PC-3 (cell line): ENCODE measurements around the gene SEMA4G. TPM values are rescaled to one million over a fixed set of nuclear protein-coding genes. Genes with fewer than 3 reads are reported as not detected.

Experiments
- ATAC-seq: fragments of 200-7000 bp; cut with Tn5 transposase; 2 replicates; pipeline ENCODE4 v1.9.1; 2020; ENCODE audit warnings: mild to moderate bottlenecking, moderate library complexity
- BruUV-seq: library from RNA; stranded (reverse); fragments of 400-500 nt; replicated peaks from 2 replicates; lab custom pipeline; 2021; lab: Mats Ljungman, UMichigan
- CTCF ChIA-PET: fragments of 300-600 bp; sonication (Branson Sonifier 250); formaldehyde crosslinking; loops from one replicate; lab custom pipeline; 2022; ENCODE audit warnings: antibody characterized with exemption; lab: Charles Lee
- POLR2A ChIA-PET: fragments of 300-600 bp; sonication (Branson Sonifier 250); formaldehyde crosslinking; loops from one replicate; lab custom pipeline; 2022; ENCODE audit warnings: antibody characterized with exemption; ENCODE audit not compliant: unreplicated experiment; lab: Charles Lee
- DNase-seq: peaks from one replicate; pipeline ENCODE4 v3.0.0-alpha.2; 2015
- H2AFZ ChIP-seq: fragments of 300-600 bp; sonication (generic); 2 replicates; pipeline ENCODE4 v1.6.0; 2016; ENCODE audit warnings: antibody characterized with exemption, low read length
- H3F3A ChIP-seq: fragments of 300-600 bp; sonication (generic); one replicate; pipeline ENCODE4 v1.6.0; 2017; ENCODE audit warnings: antibody characterized with exemption, low read length, control low read depth, mild to moderate bottlenecking; ENCODE audit not compliant: unreplicated experiment
- H3K27ac ChIP-seq: fragments of 300-600 bp; sonication (generic); 2 replicates; pipeline ENCODE4 v1.5.1; 2016; ENCODE audit warnings: mild to moderate bottlenecking, low read length
- H3K27me3 ChIP-seq: fragments of 300-600 bp; sonication (generic); 2 replicates; pipeline ENCODE4 v1.6.1; 2016; ENCODE audit warnings: low read length, mixed read lengths
- H3K36me3 ChIP-seq: fragments of 300-600 bp; sonication (generic); 2 replicates; pipeline ENCODE4 v1.6.1; 2016; ENCODE audit warnings: low read depth, mixed run types, low read length, mixed read lengths
- H3K4me1 ChIP-seq: fragments of 300-600 bp; sonication (generic); 2 replicates; pipeline ENCODE4 v1.5.1; 2016; ENCODE audit warnings: low read length; ENCODE audit not compliant: insufficient read depth
- H3K4me2 ChIP-seq: fragments of 300-600 bp; sonication (generic); 2 replicates; pipeline ENCODE4 v1.6.0; 2016; ENCODE audit warnings: low read length
- H3K4me3 ChIP-seq: fragments of 300-600 bp; sonication (generic); 2 replicates; pipeline ENCODE4 v1.5.1; 2016; ENCODE audit warnings: mild to moderate bottlenecking, low read length, mixed read lengths
- H3K79me2 ChIP-seq: fragments of 300-600 bp; sonication (generic); 2 replicates; pipeline ENCODE4 v1.6.1; 2017; ENCODE audit warnings: low read length, mixed read lengths
- H3K9ac ChIP-seq: fragments of 300-600 bp; sonication (generic); 2 replicates; pipeline ENCODE4 v1.6.0; 2016; ENCODE audit warnings: mild to moderate bottlenecking, low read length
- H3K9me2 ChIP-seq: fragments of 300-600 bp; sonication (generic); replicated peaks from 2 replicates; pipeline ENCODE4 v1.6.1; 2016; ENCODE audit warnings: mixed run types, low read length, mixed read lengths
- H3K9me3 ChIP-seq: fragments of 300-600 bp; sonication (generic); 2 replicates; pipeline ENCODE4 v1.6.1; 2016; ENCODE audit warnings: low read length, mixed read lengths
- H4K20me1 ChIP-seq: fragments of 300-600 bp; sonication (generic); 2 replicates; pipeline ENCODE4 v1.6.1; 2016; ENCODE audit warnings: low read length, mixed read lengths
- CTCF ChIP-seq: fragments of 300-600 bp; sonication (generic); conservative IDR thresholded peaks from 2 replicates; pipeline ENCODE4 v1.5.1; 2017; ENCODE audit warnings: antibody characterized with exemption, low read depth, mild to moderate bottlenecking, low read length
- EZH2 ChIP-seq: fragments of 300-600 bp; sonication (generic); IDR thresholded peaks from one replicate; pipeline ENCODE4 v1.6.1; 2017; ENCODE audit warnings: antibody characterized with exemption, mild to moderate bottlenecking, low read length; ENCODE audit not compliant: unreplicated experiment
- EZH2phosphoT487 ChIP-seq: fragments of 300-600 bp; sonication (generic); IDR thresholded peaks from 2 replicates; pipeline ENCODE4 v1.6.1; 2018; ENCODE audit warnings: mild to moderate bottlenecking, antibody characterized with exemption, low read length, borderline replicate concordance
- intact Hi-C: fragments of 100-400 bp; cut with micrococcal nuclease; formaldehyde crosslinking; loops from 2 replicates; pipeline ENCODE4 v1.9.0; 2023
- total RNA-seq: library from RNA; depleted of rRNA; stranded (reverse); fragments of >200 nt; gene quantifications from 2 replicates; pipeline ENCODE4 v1.2.3, GENCODE V29; 2014

The SEMA4G gene
- total RNA-seq, 1 experiment from 2014 or later = 2.6 TPM

DNA sequence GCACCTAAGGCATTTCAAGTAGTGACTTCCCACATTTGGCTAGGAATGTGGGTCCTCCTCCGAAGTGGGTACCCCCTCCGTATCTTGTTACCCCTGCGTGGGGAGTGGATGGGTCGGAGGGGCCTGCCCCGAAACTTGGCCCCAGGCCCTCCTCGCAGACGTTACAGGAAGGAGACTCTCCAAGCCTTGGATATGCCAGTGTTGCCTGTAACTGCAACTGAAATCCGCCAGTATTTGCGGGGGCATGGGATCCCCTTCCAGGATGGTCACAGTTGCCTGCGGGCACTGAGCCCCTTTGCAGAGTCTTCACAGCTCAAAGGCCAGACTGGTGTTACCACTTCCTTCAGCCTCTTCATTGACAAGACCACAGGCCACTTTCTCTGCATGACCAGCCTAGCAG lies 18.9 kb downstream of the SEMA4G start:
- 0 out of 2 replicates have a peak overlapping the region, but pooled peaks have one; percentile 74 for H3K27ac ChIP-seq
- peaks cover 30% of the 10 kb centered on the region for H3K4me1 ChIP-seq
- no TSS peak for BruUV-seq
- H2AFZ ChIP-seq = no peak overlapping the region
- ChIA-PET POLR2A (no interaction called here), CTCF (no interaction called here)
- no peaks in the 10 kb centered on the region for H3K9me2 ChIP-seq
- intact Hi-C loops = no loop called here
- ATAC-seq (no peak), DNase-seq (no peak)
- no peaks in the 10 kb centered on the region for H3F3A ChIP-seq
- no peaks in the 10 kb centered on the region for H3K27me3 ChIP-seq
- peak overlapping the region; percentile 99 for H3K4me3 ChIP-seq
- peaks cover 16% of the 10 kb centered on the region; the same call in 1 of the 2 replicates for H3K36me3 ChIP-seq
- peaks cover 58% of the 10 kb centered on the region for H3K79me2 ChIP-seq
- H3K4me2 ChIP-seq = peak overlapping the region; percentile 98
- H4K20me1 ChIP-seq = peaks cover 14% of the 10 kb centered on the region
- no peaks in the 10 kb centered on the region for H3K9me3 ChIP-seq
- H3K9ac ChIP-seq = peak overlapping the region; percentile 97
- TF ChIP-seq EZH2phosphoT487 (no peak), EZH2 (no peak), CTCF (no peak)

DNA sequence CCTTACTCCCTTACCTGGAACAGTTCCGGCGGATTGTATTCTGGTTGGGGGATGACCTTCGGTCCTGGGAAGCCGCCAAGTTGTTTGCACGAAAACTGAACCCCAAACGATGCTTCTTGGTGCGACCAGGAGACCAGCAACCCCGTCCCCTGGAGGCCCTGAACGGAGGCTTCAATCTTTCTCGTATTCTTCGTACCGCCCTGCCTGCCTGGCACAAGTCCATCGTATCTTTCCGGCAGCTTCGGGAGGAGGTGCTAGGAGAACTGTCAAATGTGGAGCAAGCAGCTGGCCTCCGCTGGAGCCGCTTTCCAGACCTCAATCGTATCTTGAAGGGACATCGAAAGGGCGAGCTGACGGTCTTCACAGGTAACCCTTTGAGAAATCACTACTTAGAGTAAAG lies 19.8 kb downstream of the SEMA4G start:
- no peak for ATAC-seq
- Histone ChIP-seq H3F3A (no peaks in the 10 kb centered on the region), H3K4me3 (peak overlapping the region; percentile 99), H3K9me3 (no peaks in the 10 kb centered on the region), H3K4me2 (peak overlapping the region; percentile 98), H3K36me3 (peaks cover 16% of the 10 kb centered on the region; the same call in 1 of the 2 replicates), H4K20me1 (peaks cover 14% of the 10 kb centered on the region), H3K4me1 (peaks cover 30% of the 10 kb centered on the region), H3K9ac (peak overlapping the region; percentile 97), H3K9me2 (no peaks in the 10 kb centered on the region), H2AFZ (no peak overlapping the region), H3K27me3 (no peaks in the 10 kb centered on the region), H3K27ac (no peak overlapping the region), H3K79me2 (peaks cover 58% of the 10 kb centered on the region)
- no TSS peak for BruUV-seq
- peak; percentile 20 for DNase-seq
- no peak for TF ChIP-seq CTCF
- TF ChIP-seq EZH2phosphoT487 = no peak
- no peak for TF ChIP-seq EZH2
- intact Hi-C loops = no loop called here
- POLR2A ChIA-PET = no interaction called here
- CTCF ChIA-PET = no interaction called here

GRCh38 chr10:100993986-100994708 lies 24.8 kb downstream of the SEMA4G start:
- Histone ChIP-seq H3K27me3 (no peaks in the 10 kb centered on the region), H3K9me2 (no peaks in the 10 kb centered on the region), H4K20me1 (peaks cover 10% of the 10 kb centered on the region), H3K9me3 (no peaks in the 10 kb centered on the region), H3F3A (no peaks in the 10 kb centered on the region), H2AFZ (no peak overlapping the region), H3K4me2 (no peak overlapping the region), H3K36me3 (peaks cover 16% of the 10 kb centered on the region; the same call in 1 of the 2 replicates), H3K79me2 (peaks cover 35% of the 10 kb centered on the region), H3K4me1 (peaks cover 36% of the 10 kb centered on the region), H3K27ac (no peak overlapping the region), H3K4me3 (no peak overlapping the region), H3K9ac (no peak overlapping the region)
- POLR2A ChIA-PET = no interaction called here
- 0 out of 2 replicates have a peak, but pooled peaks have one; percentile 6 for ATAC-seq
- DNase-seq = peak; percentile 59
- intact Hi-C loops = loop anchor here (1.0 kb wide), 1 partner anchor 20 kb away; no protein-coding TSS in a partner anchor
- CTCF ChIA-PET = interaction anchor here (1.9 kb wide), 1 partner anchor 21 kb away, joined by 6 read pairs; no protein-coding TSS in a partner anchor
- TSS peak; percentile 2 for BruUV-seq
- TF ChIP-seq CTCF = peak; percentile 68
- TF ChIP-seq EZH2phosphoT487 = no peak
